ENCODE measurements around the gene HID1. TPM values are rescaled to one million over a fixed set of nuclear protein-coding genes. Genes with fewer than 3 reads are reported as not detected.

HID1 gene
- total and polyA plus RNA-seq, 2 donors from 2014 or later: 13.6 to 32.6 TPM

- H3K9ac ChIP-seq (ENCODE audit: low read length in 3 of 3): no peak overlapping the region
- intact Hi-C loops (cut with DNase I): no loop called here
- DNase-seq (peak in 1 of 5 donors; percentile 55), FAIRE-seq (no peak)
- H3K27ac ChIP-seq (ENCODE audit: low read depth in 2 of 2, low read length in 2 of 2): no peak overlapping the region
- H3K4me1 ChIP-seq (ENCODE audit: control insufficient read depth in 2 of 3, insufficient read depth in 2 of 3, low read depth in 1 of 3, low read length in 3 of 3): peaks cover 0 to 2% (median 0%) of the 10 kb centered on the region in 3 donors
- TF ChIP-seq CTCF (IDR thresholded peaks at IDR 0.05; ENCODE audit: borderline replicate concordance, extremely low read depth, insufficient read depth): no peak
- H3K4me3 ChIP-seq (ENCODE audit: low read length in 3 of 3): no peak overlapping the region
- no peaks in the 10 kb centered on the region for H3K36me3 ChIP-seq (ENCODE audit: control insufficient read depth in 2 of 3, insufficient read depth in 3 of 3, low read length in 3 of 3)
- H3K27me3 ChIP-seq (ENCODE audit: control insufficient read depth, insufficient read depth, low read length): no peaks in the 10 kb centered on the region
- no peaks in the 10 kb centered on the region for H3K9me3 ChIP-seq (ENCODE audit: control insufficient read depth in 2 of 3, insufficient read depth in 1 of 3, low read length in 3 of 3)
Measured at GRCh38 chr17:74959826-74960515, 12.6 kb downstream of the HID1 start.

GRCh38 chr17:74957935-74958740, 14.4 kb downstream of the HID1 start:
- no peak overlapping the region for H3K9ac ChIP-seq (ENCODE audit: low read length in 3 of 3)
- H3K4me3 ChIP-seq (ENCODE audit: low read length in 3 of 3): no peak overlapping the region
- peaks cover 0 to 2% (median 0%) of the 10 kb centered on the region in 3 donors for H3K4me1 ChIP-seq (ENCODE audit: control insufficient read depth in 2 of 3, insufficient read depth in 2 of 3, low read depth in 1 of 3, low read length in 3 of 3)
- intact Hi-C loops (cut with DNase I): no loop called here
- no peak overlapping the region for H3K27ac ChIP-seq (ENCODE audit: low read depth in 2 of 2, low read length in 2 of 2)
- FAIRE-seq (no peak), DNase-seq (peak; percentile 74 to 87 (median 79))
- TF ChIP-seq CTCF (IDR thresholded peaks at IDR 0.05; ENCODE audit: borderline replicate concordance, extremely low read depth, insufficient read depth): peak; percentile 84
- no peaks in the 10 kb centered on the region for H3K27me3 ChIP-seq (ENCODE audit: control insufficient read depth, insufficient read depth, low read length)
- no peaks in the 10 kb centered on the region for H3K9me3 ChIP-seq (ENCODE audit: control insufficient read depth in 2 of 3, insufficient read depth in 1 of 3, low read length in 3 of 3)
- H3K36me3 ChIP-seq (ENCODE audit: control insufficient read depth in 2 of 3, insufficient read depth in 3 of 3, low read length in 3 of 3): no peaks in the 10 kb centered on the region

GRCh38 chr17:74956093-74956492, 16.5 kb downstream of the HID1 start:
- Histone ChIP-seq H3K27me3 (ENCODE audit: control insufficient read depth, insufficient read depth, low read length) (no peaks in the 10 kb centered on the region), H3K36me3 (ENCODE audit: control insufficient read depth in 2 of 3, insufficient read depth in 3 of 3, low read length in 3 of 3) (no peaks in the 10 kb centered on the region), H3K4me1 (ENCODE audit: control insufficient read depth in 2 of 3, insufficient read depth in 2 of 3, low read depth in 1 of 3, low read length in 3 of 3) (no peaks in the 10 kb centered on the region), H3K27ac (ENCODE audit: low read depth in 2 of 2, low read length in 2 of 2) (no peak overlapping the region), H3K9ac (ENCODE audit: low read length in 3 of 3) (no peak overlapping the region), H3K9me3 (ENCODE audit: control insufficient read depth in 2 of 3, insufficient read depth in 1 of 3, low read length in 3 of 3) (no peaks in the 10 kb centered on the region), H3K4me3 (ENCODE audit: low read length in 3 of 3) (no peak overlapping the region)
- no peak for TF ChIP-seq CTCF (IDR thresholded peaks at IDR 0.05; ENCODE audit: borderline replicate concordance, extremely low read depth, insufficient read depth)
- intact Hi-C loops (cut with DNase I): no loop called here
- no peak for DNase-seq
- FAIRE-seq: no peak

Data from kidney (tissue), 14 donors.